Urothelium cell line (cell line): ENCODE measurements around the gene CPN2.

Experiments used
- DNase-seq: peaks from one replicate; pipeline ENCODE4 v3.0.0; 2011; ENCODE audit warnings: low spot score, mixed read lengths
- FAIRE-seq: peaks from 2 replicates; lab custom pipeline; 2011; peaks lifted over from hg19 to GRCh38; lab: Jason Lieb, UNC

The CPN2 gene

DNA sequence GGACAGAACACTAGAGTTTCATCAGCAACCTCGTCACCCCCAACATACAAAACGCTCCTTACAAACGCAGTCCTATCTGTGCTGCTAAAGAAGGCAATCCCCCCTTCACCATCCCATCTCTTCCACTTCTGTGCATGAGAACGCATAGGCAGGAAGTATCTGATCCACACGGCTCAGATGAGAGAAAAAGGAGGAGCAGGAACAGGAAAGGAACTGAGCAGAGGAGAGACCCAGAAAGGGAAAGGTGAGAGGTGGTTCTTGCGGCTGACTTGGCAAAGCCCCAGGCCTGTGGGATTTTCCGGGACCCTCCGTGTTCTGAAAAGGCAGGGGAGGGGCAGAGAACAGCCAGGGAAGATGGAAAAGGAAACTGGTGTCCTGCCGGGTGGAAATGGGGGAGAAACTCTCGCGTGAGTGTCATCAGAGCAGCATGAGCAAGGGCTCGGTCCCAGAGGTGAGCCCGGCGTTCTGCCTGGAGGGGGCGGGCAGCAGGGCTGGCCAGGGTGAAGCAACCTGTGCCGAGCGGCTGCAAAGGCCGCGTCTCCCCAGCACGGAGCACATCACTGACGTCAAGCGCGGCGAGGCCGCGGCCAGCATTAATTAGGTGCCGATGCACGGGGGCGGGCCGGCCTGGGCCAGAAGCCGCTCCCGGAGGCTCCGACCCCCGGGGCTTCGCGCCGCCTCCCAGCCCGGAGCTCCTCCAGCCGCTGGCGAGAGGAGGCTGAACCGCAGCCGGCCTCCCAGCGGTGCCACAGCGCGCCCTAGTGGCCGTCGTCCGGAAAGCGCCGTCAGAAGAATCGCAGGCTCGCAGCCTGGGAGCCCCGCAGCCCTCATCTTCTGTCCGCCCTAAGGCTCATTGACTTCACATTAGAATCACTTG lies 35.8 kb downstream of the CPN2 start:
- peak; percentile 5 for FAIRE-seq

DNA sequence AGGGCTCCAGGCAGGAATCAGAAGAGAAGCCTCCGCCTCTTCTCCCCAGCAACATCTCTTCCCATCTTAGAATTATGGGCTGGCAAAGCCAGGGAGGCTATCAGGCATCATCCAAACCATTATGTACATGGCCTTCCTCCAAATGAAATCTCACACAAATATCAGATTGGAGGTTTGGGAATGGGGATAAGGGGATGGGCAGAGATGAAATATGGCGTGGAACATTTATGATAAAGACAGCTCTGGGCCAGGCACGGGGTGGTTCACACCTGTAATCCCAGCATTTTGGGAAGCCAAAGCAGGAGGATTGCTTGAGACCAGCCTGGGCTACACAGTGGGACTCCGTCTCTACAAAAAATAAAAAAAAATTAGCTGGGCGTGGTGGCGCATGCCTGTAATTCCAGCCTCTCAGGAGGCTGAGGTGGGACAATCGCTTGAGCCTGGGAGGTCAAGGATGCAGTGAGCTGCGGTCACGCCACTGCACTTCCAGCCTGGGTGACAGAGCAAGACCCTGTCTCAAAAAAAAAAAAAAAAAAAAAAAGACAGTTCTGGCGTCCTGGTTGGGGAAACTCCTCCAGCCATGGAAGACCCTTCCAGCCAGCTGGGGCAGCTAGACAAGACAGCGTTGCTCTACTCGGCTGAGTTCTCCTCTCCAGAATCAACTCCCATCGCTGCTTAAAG lies 36.6 kb downstream of the CPN2 start:
- FAIRE-seq (no peak), DNase-seq (no peak)

More for the DNA sequence above, 35.8 kb downstream of the CPN2 start:
- DNase-seq, result peak; percentile 91

DNA sequence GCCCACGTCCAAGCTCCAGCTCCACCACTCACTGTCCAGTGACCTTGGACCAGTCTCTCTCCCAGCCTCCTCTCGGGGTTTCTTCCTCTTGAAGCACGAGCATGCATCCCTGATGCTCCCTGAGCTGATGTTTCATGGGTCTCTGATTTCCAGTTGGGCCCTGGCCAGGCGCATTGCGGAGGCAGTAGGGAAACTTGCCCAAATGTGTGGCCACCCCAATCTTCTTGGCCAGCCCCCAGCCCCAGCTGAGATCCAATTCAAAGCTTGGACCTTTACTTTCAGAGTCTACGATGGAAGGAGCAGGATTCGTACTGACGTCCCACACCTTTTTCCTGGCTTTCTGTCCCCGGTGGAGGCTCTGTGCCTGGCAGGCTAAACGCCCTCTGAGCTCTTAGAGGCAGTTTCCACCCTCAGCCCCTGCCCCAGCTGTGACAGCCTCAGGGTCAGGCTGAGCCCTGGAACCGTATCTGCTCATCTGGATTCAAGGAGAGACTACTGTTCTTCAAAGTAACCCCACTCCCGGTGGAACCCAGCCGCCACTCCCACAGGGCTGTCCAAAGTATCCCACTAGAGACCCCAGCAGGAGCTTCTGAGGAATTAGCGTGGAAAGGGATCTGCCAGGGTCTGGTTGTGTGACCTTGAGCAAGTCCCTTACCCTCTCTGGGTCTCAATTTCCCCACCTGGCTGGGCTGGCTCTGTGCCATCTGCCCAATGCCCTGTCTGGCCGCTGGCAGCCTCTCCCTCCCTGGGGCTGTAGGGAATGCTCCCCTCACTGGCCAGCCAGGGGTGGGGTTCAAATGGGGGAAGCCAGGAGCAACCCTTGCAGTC lies 37.4 kb downstream of the CPN2 start:
- no peak for FAIRE-seq
- DNase-seq, result no peak

DNA sequence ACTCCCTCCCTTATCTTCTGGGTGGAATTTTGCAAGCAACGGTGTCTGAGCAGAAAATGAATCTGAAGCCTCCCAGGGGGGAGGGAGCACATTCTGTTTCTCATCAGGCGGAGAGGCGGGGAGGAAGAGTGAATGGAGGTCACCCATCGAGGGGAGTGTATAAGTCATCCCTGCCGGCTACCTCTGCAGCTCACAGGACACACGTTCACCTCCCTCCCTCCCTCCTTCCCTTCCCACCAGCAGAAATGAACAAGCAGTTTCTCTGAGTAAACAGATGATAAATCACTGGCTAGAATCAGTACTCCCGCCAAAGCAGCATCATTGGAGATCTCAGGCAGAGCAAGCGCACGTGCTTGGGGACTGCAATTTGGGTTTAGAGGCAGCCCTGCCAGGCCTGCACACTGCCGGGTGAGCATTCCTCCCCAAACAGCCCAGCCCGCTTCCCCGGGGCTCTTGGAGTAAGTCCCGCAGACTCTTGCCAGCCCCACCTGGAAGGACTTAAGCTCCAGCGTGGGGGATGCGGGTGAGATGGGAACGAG lies 38.3 kb downstream of the CPN2 start:
- no peak for FAIRE-seq
- DNase-seq, result no peak

DNA sequence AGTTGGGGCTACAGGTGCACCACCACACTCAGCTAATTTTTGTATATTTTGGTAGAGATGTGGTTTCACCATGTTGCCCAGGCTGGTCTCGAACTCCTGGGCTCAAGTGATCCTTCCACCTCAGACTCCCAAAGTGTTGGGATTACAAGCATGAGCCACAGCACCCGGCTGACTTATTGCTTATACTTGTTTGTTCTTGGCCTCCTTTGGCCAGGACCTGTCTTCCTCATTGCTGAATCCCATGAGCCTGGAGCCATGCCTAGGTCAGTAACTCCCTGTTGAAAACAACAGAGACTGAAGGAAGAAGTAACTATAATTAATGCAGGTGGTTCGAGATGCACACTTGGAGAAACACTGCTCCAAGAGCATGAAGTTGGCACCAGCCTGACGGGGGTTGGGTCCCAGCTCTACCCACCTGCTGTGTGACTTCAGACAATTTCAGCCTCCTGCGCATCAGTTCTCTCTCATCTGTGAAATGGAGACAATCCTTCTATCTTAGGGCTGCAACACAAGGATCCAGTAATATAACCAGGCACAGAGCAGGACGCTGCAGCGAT lies 38.9 kb downstream of the CPN2 start:
- FAIRE-seq, result no peak
- DNase-seq, result no peak

DNA sequence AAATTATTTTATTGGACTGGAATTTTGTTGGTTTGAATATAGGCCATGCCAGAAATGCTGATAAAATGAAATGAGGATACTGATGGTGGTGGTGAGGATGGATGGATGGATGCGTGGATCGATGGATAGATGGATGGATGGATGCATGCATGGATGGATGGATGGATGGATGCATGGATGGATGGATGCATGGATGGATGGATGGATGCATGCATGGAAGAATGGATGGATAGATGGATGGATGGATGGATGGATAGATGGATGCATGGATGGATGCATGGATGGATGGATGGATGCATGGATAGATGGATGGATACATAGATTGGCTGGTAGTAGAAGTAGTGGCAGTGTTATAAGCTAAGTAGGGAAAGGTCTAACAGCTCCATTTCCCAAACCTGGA lies 40.1 kb downstream of the CPN2 start:
- no peak for DNase-seq
- peak; percentile 42 for FAIRE-seq

DNA sequence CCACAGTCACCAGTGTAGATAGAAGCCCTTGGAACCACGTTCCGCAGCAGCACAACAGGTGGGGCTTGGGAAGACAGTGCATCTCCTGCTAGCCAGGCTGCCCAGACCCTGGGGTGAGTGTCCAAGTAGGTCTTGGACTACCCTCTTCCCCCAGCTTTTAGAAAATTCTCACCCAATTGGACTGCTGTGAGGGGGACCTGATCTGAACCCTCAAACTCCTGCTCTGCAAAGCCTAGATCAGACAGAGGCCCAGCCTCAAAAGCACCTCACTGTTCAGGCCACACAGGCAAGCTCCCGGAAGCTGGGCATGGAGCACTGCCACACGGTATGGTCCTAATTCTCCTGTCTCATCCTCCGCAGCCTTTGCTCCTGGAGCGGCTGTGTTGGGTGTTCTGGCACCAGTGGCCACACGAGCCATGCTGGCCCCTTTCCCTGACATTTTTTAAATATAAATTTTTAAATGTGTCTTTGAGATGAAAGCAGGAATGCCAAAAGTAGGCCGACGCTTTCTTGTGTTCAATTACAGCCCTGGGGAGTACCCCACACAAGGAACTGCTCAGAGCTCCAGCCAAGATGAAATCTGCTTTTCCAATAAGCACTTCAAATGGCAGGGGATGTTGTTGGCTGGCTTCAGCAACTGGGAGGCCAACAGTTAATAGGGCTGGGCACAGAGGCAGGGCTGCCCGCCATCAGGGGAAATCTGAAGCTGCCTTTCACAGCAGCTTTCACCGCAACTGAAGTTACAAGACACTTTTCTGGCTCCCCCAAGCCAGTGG lies 40.9 kb downstream of the CPN2 start:
- no peak for FAIRE-seq

DNA sequence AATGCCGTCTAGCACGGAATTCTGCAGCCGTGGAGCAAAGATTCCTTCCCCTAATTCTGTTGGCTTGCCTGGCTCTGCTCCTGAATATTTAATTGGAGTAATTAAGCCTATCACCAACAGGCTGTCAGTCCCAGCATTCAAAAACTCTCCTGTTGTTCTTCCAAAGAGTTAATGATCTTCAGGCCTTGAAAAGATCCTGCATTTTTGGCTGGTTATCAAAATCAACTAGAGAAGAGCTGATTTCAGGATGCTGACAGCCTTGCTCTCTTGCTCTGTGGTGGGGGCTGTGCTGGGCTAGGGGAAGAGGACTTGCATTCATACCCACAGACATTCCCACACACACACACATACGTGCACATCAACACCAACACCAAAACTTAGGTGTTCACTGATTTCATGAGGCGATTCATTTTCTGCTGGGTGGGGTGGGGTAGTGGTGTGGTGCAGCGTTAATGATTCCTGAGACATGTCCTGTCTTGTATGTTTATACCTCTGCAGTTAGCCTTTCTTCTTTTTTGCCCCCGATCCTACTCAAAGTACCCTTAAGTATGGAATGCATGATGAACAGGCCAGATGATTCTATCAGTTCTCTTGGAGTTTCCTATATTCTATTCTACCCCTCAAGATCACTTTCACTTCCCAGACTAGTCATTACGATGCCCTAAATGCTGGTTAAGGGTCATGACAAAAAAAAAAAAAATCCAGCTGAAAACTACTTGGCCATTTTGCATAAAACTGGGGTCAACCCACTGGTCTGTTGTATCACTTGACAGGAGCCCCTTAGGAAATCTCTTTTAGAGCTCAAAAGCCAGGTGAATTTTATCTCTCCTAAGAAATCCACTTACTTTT lies 42.3 kb downstream of the CPN2 start:
- DNase-seq (no peak), FAIRE-seq (no peak)

More for the DNA sequence above, 40.9 kb downstream of the CPN2 start:
- DNase-seq, result no peak

DNA sequence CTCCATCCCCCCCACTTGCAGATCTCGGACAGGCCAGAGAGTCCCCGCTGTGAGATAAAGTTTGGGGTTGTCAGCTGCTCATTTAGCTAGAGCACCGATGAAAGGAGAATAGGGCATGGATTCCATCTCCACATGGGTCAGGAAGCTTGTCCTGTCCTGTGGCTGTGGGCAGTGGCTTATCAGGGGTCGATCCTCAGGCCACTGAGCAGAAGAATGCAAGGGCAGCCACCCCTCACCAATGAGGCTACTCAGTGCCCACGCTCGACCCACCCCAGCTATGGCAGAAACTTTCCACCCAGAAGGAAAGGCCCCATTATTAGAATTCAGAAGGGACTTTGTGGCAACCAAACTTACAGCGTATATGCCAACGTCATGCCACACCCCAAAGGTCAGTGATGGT lies 43.3 kb downstream of the CPN2 start:
- no peak for DNase-seq
- FAIRE-seq, result no peak

DNA sequence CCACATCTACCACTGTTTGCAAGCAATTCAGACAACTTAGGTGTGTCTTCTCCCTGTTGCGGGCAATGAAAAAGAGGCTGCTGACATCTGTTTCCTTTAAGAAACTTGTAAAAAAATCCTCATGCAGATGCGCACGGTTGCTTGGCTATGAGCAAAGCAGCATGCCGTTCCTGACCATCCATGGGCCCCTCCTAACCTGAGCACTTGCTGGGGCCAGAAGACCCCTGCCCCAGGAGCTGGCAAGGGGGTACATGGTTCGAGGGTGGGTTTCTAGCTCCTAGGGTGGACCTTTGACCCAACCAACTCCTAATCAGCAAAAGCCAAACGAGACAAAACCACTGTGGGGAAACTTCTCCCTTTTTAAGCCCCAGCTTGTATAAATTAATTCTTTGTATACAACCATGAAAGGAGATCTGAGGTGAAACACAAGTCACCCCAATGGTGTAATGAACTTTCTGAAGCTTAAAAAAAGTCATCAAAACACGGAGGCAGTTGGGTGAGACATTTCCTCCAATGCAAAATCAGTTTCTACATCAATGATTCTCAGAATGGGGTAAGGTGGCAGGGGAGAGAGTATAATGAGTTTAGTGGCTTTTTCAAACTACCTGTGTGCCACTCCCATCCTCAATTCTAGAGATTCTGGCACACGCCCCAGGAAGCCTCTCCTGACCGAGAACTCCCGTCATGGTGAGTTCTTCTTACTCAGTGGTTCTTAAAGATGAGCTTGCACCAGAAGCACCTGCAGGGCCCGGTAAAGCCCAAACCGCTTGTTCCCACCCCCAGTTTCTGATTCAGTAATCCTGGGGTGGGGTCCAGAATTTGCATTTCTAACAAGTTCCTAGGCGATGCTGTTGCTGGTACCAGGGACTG lies 44.1 kb downstream of the CPN2 start:
- DNase-seq, result no peak
- FAIRE-seq, result no peak

DNA sequence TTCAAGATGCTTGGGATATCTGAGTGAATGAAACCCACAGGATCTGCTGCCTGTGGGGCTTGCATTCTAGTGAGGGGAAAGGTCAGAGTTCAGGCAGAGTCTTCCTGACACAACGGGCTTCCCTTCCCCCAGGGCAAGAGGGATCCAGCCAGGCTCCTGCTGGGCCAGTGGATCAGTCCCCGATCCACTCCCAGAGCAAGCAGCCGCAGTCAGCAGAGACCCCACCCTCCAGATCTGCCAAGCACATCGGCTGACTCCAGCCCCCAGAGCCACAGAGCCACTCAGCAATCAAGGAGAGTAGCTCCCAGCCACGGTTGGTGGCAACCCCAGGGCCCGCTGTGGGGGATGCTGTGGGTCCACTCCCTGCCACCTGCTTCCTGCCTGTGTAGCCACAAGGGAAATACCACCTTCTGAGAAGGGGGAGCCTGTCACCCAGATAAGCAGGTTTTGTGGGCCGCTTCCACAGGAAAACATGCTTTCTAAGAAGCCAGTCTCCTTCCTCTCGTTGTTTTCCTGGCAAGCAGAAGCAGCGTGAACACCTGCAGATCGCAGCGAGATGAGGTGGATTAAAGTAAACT lies 44.9 kb downstream of the CPN2 start:
- FAIRE-seq (no peak), DNase-seq (no peak)

DNA sequence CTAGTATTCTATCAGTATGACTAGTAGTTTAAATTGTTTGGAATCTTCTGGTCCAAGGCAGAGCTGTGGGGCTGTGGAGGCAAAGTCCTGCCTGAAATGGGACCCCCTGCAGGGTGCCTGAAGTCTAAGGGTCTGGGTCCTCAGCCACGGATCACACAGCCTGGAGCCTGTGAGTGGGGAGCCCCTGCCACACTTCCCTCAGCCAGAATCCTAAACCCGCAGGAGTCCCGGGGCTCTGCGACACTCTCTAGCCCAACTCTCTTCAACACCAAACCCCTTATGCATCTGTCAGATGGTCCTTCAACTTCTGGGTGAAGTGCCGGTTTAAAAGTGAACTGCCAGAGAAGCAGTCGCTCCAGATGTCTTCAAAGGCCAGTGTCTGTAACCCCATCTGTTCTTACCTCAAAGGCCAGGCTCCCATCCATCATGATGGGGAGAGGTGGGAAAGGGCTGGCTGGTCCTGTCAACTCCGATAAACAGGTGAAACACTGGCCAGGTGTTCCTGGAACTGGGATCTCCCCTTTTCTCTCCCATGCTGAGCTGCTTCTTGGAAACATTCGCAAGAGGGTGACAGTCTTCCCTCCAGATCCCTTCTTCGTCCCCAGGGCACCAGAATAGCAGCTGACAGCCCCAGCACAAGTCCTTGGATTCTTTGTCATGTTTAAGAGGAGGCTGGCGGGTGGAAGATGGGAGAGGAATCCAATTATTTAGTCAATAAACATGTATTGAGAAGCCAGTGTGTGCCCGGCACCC lies 45.6 kb downstream of the CPN2 start:
- no peak for FAIRE-seq
- no peak for DNase-seq

DNA sequence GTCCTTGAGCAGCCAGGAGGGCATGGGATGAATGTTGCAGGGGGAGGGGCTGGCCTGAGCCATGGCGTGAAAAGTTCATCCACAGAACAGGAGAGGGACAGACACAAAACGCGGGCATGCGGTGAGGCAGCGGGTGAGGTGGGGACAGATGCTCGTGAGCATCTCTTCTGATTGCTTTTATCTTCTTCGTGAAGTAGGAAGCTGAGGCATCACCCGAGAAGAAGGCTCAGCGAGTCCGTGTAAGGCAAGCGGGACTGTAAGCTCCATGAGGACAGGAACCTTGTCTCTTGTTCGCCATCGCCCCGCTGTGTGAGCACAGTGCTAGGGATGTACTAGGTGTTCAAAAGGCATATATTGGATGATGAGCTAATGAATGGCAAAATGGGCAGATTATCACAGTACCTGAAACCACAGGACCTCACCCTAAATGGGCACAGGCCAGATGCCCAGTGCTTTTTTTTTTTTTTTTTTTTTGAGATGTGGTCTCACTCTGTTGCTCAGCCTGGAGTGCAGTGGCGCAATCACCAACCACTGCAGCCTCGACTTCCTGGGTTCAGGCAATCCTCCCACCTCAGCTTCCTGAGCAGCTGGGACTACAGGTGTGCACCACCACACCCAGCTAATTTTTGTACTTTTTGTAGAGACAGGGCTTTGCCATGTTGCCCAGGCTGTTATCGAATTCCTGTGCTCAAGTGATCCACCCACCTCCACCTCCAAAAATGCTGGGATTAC lies 46.8 kb downstream of the CPN2 start:
- no peak for DNase-seq
- no peak for FAIRE-seq

DNA sequence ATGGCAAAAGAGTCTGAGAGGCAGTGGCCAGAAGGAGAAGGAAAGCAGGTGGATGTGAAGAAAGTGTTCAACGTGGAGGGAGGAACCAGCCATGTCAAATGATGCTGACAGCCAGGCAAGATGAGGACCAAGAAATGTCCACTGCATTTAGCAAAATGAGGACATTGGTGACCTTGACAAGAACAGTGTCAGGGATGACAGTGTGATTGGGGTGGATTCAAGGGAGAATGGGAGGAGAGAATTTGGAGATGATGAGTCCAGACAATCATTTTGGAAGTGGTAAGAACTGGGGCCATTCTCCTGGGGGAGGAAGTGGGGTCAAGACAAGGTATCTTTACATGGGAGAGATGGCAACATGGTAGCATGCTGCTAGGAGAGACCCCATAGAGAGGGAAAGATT lies 47.4 kb downstream of the CPN2 start:
- FAIRE-seq, result no peak
- no peak for DNase-seq

DNA sequence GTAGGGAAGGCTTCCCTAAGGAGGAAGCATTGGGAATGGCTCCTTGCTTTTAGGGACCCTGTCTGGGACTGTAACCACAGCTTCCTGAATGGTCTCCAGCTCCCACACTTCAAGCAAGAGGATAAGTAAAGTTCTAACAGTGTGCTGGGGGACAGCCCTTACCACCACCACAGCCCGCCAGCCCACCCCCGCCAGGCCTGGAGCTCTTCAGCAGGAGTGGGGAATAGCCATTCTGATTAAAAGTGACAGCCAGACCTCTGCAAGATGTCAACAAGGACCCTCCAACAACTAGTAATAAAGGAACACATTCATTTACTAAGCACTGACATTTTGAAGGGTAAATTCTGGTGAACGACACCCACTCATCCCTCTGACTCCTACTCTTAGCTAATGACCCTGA lies 49.4 kb downstream of the CPN2 start:
- DNase-seq (no peak), FAIRE-seq (no peak)

DNA sequence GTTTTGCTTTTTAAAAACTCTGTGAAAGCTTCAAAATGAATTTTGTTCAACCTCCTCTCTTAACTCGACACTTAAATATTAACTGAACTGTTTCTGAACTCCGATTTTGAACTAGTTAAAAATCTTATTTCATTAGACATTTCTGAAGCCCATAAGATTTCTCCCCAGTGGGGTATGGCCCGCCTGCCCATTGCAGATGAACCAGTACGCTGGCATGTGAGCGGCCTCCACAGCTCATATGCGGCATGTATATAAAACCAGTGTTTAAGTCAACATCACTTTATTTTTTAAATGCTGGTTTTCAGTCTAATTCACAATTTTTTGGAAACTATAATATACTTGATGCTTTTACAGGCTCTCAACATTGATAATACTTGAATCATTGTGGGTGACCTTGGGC lies 50.2 kb downstream of the CPN2 start:
- DNase-seq, result no peak

DNA sequence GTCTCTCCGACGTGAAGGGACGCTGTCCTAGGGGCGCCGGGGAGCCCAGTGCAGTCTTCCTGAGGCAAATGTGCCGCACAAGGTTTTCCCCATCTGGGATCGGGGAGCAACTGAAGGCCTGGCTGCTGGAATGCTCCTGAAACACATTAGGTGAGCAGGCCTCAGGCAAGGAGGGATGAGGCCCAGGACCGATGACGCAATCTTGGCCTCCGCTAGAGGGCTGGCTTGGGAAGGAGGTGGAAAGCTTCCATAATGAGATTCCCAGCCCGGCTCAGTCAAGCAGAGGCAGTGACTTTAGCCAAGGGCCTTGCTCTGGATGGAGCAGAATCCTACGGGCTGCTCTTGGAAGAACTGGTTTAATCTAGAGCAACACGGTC lies 50.8 kb downstream of the CPN2 start:
- no peak for DNase-seq
- FAIRE-seq, result no peak

More for the DNA sequence above, 50.2 kb downstream of the CPN2 start:
- no peak for FAIRE-seq
